ENCODE results near the gene RAI14. TPM values are rescaled to one million over a fixed set of nuclear protein-coding genes. Genes with fewer than 3 reads are reported as not detected.

The RAI14 gene
- total RNA-seq, 1 donor from 2014 or later, result 30.7 TPM

GRCh38 chr5:34734326-34734725, 78.2 kb downstream of the RAI14 start:
- TF ChIP-seq POLR2AphosphoS5 (IDR thresholded peaks at IDR 0.05; ENCODE audit: insufficient read depth in 1 of 2, low read depth in 1 of 2), result no peak
- TF ChIP-seq POLR2A (IDR thresholded peaks at IDR 0.05), result no peak
- no peak for TF ChIP-seq CTCF (IDR thresholded peaks at IDR 0.05)
- Histone ChIP-seq H3K4me3 (no peak overlapping the region), H3K9me3 (no peaks in the 10 kb centered on the region), H3K36me3 (no peaks in the 10 kb centered on the region), H3K4me1 (peaks cover 21% of the 10 kb centered on the region), H3K27me3 (no peaks in the 10 kb centered on the region), H3K27ac (no peak overlapping the region)
- intact Hi-C loops (cut with DNase I), result loop anchor here (2.0 kb wide), 1 partner anchor 78 kb away; the partner anchor contains the start of gene RAI14
- no peak for DNase-seq (ENCODE audit: extremely low spot score in 2 of 2)

- TF ChIP-seq POLR2AphosphoS5 (IDR thresholded peaks at IDR 0.05; ENCODE audit: insufficient read depth in 1 of 2, low read depth in 1 of 2) (peak in 1 of 2 donors; percentile 45), POLR2A (IDR thresholded peaks at IDR 0.05) (no peak)
- no peaks in the 10 kb centered on the region for H3K27me3 ChIP-seq
- no peaks in the 10 kb centered on the region for H3K36me3 ChIP-seq
- no peak for DNase-seq (ENCODE audit: extremely low spot score in 2 of 2)
- H3K9me3 ChIP-seq, result no peaks in the 10 kb centered on the region
- H3K4me3 ChIP-seq, result no peak overlapping the region
- peaks cover 35% of the 10 kb centered on the region for H3K4me1 ChIP-seq
- intact Hi-C loops (cut with DNase I), result loop anchor here (2.0 kb wide), 1 partner anchor 79 kb away; the partner anchor contains the start of gene RAI14
- no peak overlapping the region for H3K27ac ChIP-seq
Measured at GRCh38 chr5:34735491-34736426, 79.6 kb downstream of the RAI14 start.

- TF ChIP-seq CTCF (IDR thresholded peaks at IDR 0.05), result no peak
- no peak for TF ChIP-seq POLR2AphosphoS5 (IDR thresholded peaks at IDR 0.05; ENCODE audit: insufficient read depth in 1 of 2, low read depth in 1 of 2)
- TF ChIP-seq POLR2A (IDR thresholded peaks at IDR 0.05), result no peak
- Histone ChIP-seq H3K4me3 (no peak overlapping the region), H3K36me3 (no peaks in the 10 kb centered on the region), H3K27me3 (no peaks in the 10 kb centered on the region), H3K4me1 (peaks cover 42% of the 10 kb centered on the region), H3K27ac (no peak overlapping the region), H3K9me3 (no peaks in the 10 kb centered on the region)
- DNase-seq (ENCODE audit: extremely low spot score in 2 of 2), result no peak
- intact Hi-C loops (cut with DNase I), result no loop called here
Measured at GRCh38 chr5:34736445-34737115, 80.5 kb downstream of the RAI14 start.

GRCh38 chr5:34737731-34738130, 81.6 kb downstream of the RAI14 start:
- no peak overlapping the region for H3K27ac ChIP-seq
- intact Hi-C loops (cut with DNase I), result no loop called here
- no peak overlapping the region for H3K4me3 ChIP-seq
- no peak for TF ChIP-seq POLR2A (IDR thresholded peaks at IDR 0.05)
- no peak for TF ChIP-seq POLR2AphosphoS5 (IDR thresholded peaks at IDR 0.05; ENCODE audit: insufficient read depth in 1 of 2, low read depth in 1 of 2)
- no peak for TF ChIP-seq CTCF (IDR thresholded peaks at IDR 0.05)
- H3K4me1 ChIP-seq, result peaks cover 49% of the 10 kb centered on the region
- no peaks in the 10 kb centered on the region for H3K36me3 ChIP-seq
- no peaks in the 10 kb centered on the region for H3K9me3 ChIP-seq
- no peaks in the 10 kb centered on the region for H3K27me3 ChIP-seq
- DNase-seq (ENCODE audit: extremely low spot score in 2 of 2), result no peak

GRCh38 chr5:34738381-34738780, 82.3 kb downstream of the RAI14 start:
- Histone ChIP-seq H3K9me3 (no peaks in the 10 kb centered on the region), H3K36me3 (no peaks in the 10 kb centered on the region), H3K27me3 (no peaks in the 10 kb centered on the region), H3K27ac (no peak overlapping the region), H3K4me1 (peaks cover 49% of the 10 kb centered on the region), H3K4me3 (no peak overlapping the region)
- DNase-seq (ENCODE audit: extremely low spot score in 2 of 2), result no peak
- intact Hi-C loops (cut with DNase I), result no loop called here
- TF ChIP-seq POLR2A (IDR thresholded peaks at IDR 0.05), result no peak
- TF ChIP-seq CTCF (IDR thresholded peaks at IDR 0.05), result no peak
- TF ChIP-seq POLR2AphosphoS5 (IDR thresholded peaks at IDR 0.05; ENCODE audit: insufficient read depth in 1 of 2, low read depth in 1 of 2), result no peak

Measured in vagina (tissue), 2 donors.